Caco-2 (cell line): ENCODE measurements around the gene PLB1. TPM values are rescaled to one million over a fixed set of nuclear protein-coding genes. Genes with fewer than 3 reads are reported as not detected.

ENCODE experiments used
- BruUV-seq: library from RNA; stranded (reverse); fragments of 400-500 nt; replicated peaks from 2 replicates; lab custom pipeline; 2021; lab: Mats Ljungman, UMichigan
- CTCF ChIA-PET: fragments of 300-600 bp; sonication (Branson Sonifier 250); formaldehyde crosslinking; loops from one replicate; lab custom pipeline; 2022; ENCODE audit warnings: antibody characterized with exemption; lab: Charles Lee
- POLR2A ChIA-PET: fragments of 300-600 bp; sonication (Branson Sonifier 250); formaldehyde crosslinking; loops from one replicate; lab custom pipeline; 2022; ENCODE audit warnings: antibody characterized with exemption; lab: Charles Lee
- DNase-seq, 2 experiments: peaks; one replicate each; pipeline versions ENCODE4 v3.0.0 to v3.0.0-alpha.2; 2020 to 2022
- H3K27me3 ChIP-seq: replicated peaks from 2 replicates; pipeline ENCODE4 v1.6.0; 2011; ENCODE audit warnings: low read length; ENCODE audit not compliant: control insufficient read depth, insufficient read depth
- H3K36me3 ChIP-seq: 2 replicates; pipeline ENCODE4 v1.5.1; 2011; ENCODE audit warnings: low read length; ENCODE audit not compliant: control insufficient read depth, insufficient read depth
- H3K4me1 ChIP-seq: fragments of 250-450 bp; sonication (Bioruptor Pico); 2 replicates; pipeline ENCODE4 v1.5.1; 2020; ENCODE audit warnings: mild to moderate bottlenecking
- H3K4me3 ChIP-seq: 2 replicates; pipeline ENCODE4 v1.5.1; 2011; ENCODE audit warnings: low read depth, mild to moderate bottlenecking, control low read depth, low read length
- H3K9me3 ChIP-seq: fragments of 250-450 bp; sonication (Bioruptor Pico); 2 replicates; pipeline ENCODE4 v1.5.1; 2020; ENCODE audit warnings: mild to moderate bottlenecking, moderate library complexity
- H3K27ac Mint-ChIP-seq: one replicate; pipeline ENCODE4 v1.8.0; 2022; ENCODE audit warnings: mixed read lengths; ENCODE audit not compliant: unreplicated experiment
- H3K27me3 Mint-ChIP-seq: one replicate; pipeline ENCODE4 v1.8.0; 2022; ENCODE audit warnings: mixed read lengths; ENCODE audit not compliant: insufficient read depth, unreplicated experiment
- H3K36me3 Mint-ChIP-seq: one replicate; pipeline ENCODE4 v1.8.0; 2022; ENCODE audit warnings: mild to moderate bottlenecking, mixed read lengths; ENCODE audit not compliant: insufficient read depth, unreplicated experiment
- H3K4me1 Mint-ChIP-seq: one replicate; pipeline ENCODE4 v1.8.0; 2022; ENCODE audit warnings: low read depth, mixed read lengths; ENCODE audit not compliant: unreplicated experiment
- H3K4me3 Mint-ChIP-seq: one replicate; pipeline ENCODE4 v1.8.0; 2022; ENCODE audit warnings: mild to moderate bottlenecking, moderate library complexity, mixed read lengths; ENCODE audit not compliant: unreplicated experiment
- H3K9me3 Mint-ChIP-seq: one replicate; pipeline ENCODE4 v1.8.0; 2022; ENCODE audit warnings: mixed read lengths; ENCODE audit not compliant: unreplicated experiment
- CTCF ChIP-seq, 2 experiments: fragments of 200-600 bp in 1 of 2; IDR thresholded peaks; 1 replicate in 1 of 2; 2 replicates in 1 of 2; pipeline versions ENCODE4 v1.5.1 to v1.8.0; 2011 to 2022; ENCODE audit warnings: antibody characterized with exemption in 1 of 2, control low read depth in 1 of 2, inconsistent platforms in 1 of 2, low read depth in 1 of 2, low read length in 1 of 2, mild to moderate bottlenecking in 1 of 2, moderate library complexity in 1 of 2; ENCODE audit not compliant: insufficient read depth in 1 of 2, severe bottlenecking in 1 of 2, unreplicated experiment in 1 of 2
- intact Hi-C: fragments of 100-400 bp; cut with micrococcal nuclease; formaldehyde crosslinking; loops from one replicate; pipeline ENCODE4 v1.10.0; 2022; ENCODE audit not compliant: unreplicated experiment
- total RNA-seq: library from RNA; stranded (reverse); gene quantifications from 2 replicates; pipeline ENCODE4 v1.2.3, GENCODE V29; 2022

The PLB1 gene
- total RNA-seq, 1 experiment from 2014 or later = 2.8 TPM

DNA sequence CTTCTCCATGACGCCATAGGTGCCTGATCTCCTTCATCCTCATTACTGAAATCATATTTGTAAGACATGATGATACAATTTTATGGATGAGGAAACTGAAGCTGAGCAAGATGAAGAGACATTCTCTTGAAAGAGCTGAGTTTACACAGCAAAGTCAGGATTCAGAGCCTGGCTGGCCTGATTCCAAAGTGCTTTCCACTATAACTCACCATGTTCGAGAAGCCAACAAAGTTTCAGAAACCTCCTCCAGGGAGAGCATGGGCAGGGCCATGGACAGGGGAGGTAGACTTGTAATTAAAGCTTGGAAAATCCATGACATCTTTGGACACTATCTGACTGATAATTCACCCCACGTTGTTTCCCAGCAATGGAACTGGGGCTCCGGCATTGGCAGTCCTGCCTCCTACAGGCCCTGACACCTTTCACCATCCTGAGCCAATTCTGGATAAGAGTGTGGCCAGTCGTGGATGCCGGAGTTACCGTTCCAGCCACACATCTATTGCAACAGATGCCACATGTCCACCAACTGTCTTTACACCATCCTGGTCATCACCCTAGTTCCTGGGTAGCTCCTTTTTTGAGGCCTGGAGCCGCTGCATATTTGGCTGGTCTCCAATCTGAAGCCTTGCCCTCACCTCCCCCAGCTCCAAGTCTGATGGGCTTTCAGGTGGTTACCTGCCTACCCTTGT lies 170.8 kb downstream of the PLB1 start:
- no peak for TF ChIP-seq CTCF (IDR thresholded peaks at IDR 0.05; ENCODE audit: insufficient read depth in 1 of 2, low read depth in 1 of 2, low read length in 1 of 2, severe bottlenecking in 1 of 2, unreplicated experiment in 1 of 2)
- Histone ChIP-seq H3K4me3 (no peak overlapping the region), H3K9me3 (no peaks in the 10 kb centered on the region), H3K36me3 (no peaks in the 10 kb centered on the region), H3K27me3 (no peaks in the 10 kb centered on the region), H3K4me1 (peaks cover 33% of the 10 kb centered on the region)
- H3K4me3 Mint-ChIP-seq = no peak overlapping the region
- ChIA-PET CTCF (no interaction called here), POLR2A (interaction anchor here (0.6 kb wide), 1 partner anchor 12 kb away, joined by 5 read pairs; no protein-coding TSS in a partner anchor)
- peaks cover 21% of the 10 kb centered on the region for H3K4me1 Mint-ChIP-seq
- no peak overlapping the region for H3K27ac Mint-ChIP-seq
- DNase-seq = no peak
- no peaks in the 10 kb centered on the region for H3K27me3 Mint-ChIP-seq
- H3K9me3 Mint-ChIP-seq = no peaks in the 10 kb centered on the region
- H3K36me3 Mint-ChIP-seq = peaks cover 6% of the 10 kb centered on the region
- intact Hi-C loops = no loop called here
- BruUV-seq = no TSS peak

- Mint-ChIP-seq H3K36me3 (peaks cover 6% of the 10 kb centered on the region), H3K9me3 (peaks cover 2% of the 10 kb centered on the region), H3K27ac (no peak overlapping the region), H3K4me1 (peaks cover 14% of the 10 kb centered on the region), H3K27me3 (no peaks in the 10 kb centered on the region), H3K4me3 (no peak overlapping the region)
- intact Hi-C loops = no loop called here
- H3K27me3 ChIP-seq = no peaks in the 10 kb centered on the region
- ChIA-PET POLR2A (interaction anchor here (0.6 kb wide), 1 partner anchor 12 kb away, joined by 5 read pairs; no protein-coding TSS in a partner anchor), CTCF (no interaction called here)
- BruUV-seq = no TSS peak
- no peak for TF ChIP-seq CTCF (IDR thresholded peaks at IDR 0.05; ENCODE audit: insufficient read depth in 1 of 2, low read depth in 1 of 2, low read length in 1 of 2, severe bottlenecking in 1 of 2, unreplicated experiment in 1 of 2)
- no peak for DNase-seq
- no peaks in the 10 kb centered on the region for H3K9me3 ChIP-seq
- peaks cover 27% of the 10 kb centered on the region for H3K4me1 ChIP-seq
- H3K36me3 ChIP-seq = no peaks in the 10 kb centered on the region
- no peak overlapping the region for H3K4me3 ChIP-seq
These were observed 171.4 kb downstream of the PLB1 start for GRCh38 chr2:28667261-28667660.

GRCh38 chr2:28668106-28668814 lies 172.4 kb downstream of the PLB1 start:
- TF ChIP-seq CTCF (IDR thresholded peaks at IDR 0.05; ENCODE audit: insufficient read depth in 1 of 2, low read depth in 1 of 2, low read length in 1 of 2, severe bottlenecking in 1 of 2, unreplicated experiment in 1 of 2) = no peak
- peaks cover 12% of the 10 kb centered on the region for H3K9me3 Mint-ChIP-seq
- peaks cover 17% of the 10 kb centered on the region for H3K4me1 ChIP-seq
- peaks cover 6% of the 10 kb centered on the region for H3K36me3 Mint-ChIP-seq
- no peak for DNase-seq
- intact Hi-C loops = no loop called here
- H3K4me1 Mint-ChIP-seq = peaks cover 13% of the 10 kb centered on the region
- no peaks in the 10 kb centered on the region for H3K27me3 Mint-ChIP-seq
- ChIA-PET CTCF (no interaction called here), POLR2A (no interaction called here)
- no peaks in the 10 kb centered on the region for H3K27me3 ChIP-seq
- no peak overlapping the region for H3K4me3 ChIP-seq
- BruUV-seq = no TSS peak
- no peak overlapping the region for H3K27ac Mint-ChIP-seq
- 0 out of 2 replicates have a peak, but pooled peaks cover 3% of the 10 kb centered on the region for H3K9me3 ChIP-seq
- H3K4me3 Mint-ChIP-seq = no peak overlapping the region
- H3K36me3 ChIP-seq = no peaks in the 10 kb centered on the region
